ENCODE data around the gene ENOX1. TPM values are rescaled to one million over a fixed set of nuclear protein-coding genes. Genes with fewer than 3 reads are reported as not detected.

Gene ENOX1
- total RNA-seq, 1 experiment from 2014 or later, result 0.95 TPM

- H3K4me1 ChIP-seq (ENCODE audit: insufficient read depth, low read length), result peaks cover 26% of the 10 kb centered on the region
- ATAC-seq (no peak), DNase-seq (peak; percentile 62)
- peak overlapping the region; percentile 45; the same call in 1 of the 2 replicates for H3K4me2 ChIP-seq (ENCODE audit: low read length)
- POLR2A ChIA-PET (ENCODE audit: unreplicated experiment), result interaction anchor here (0.8 kb wide), 1 partner anchor 306 kb away, joined by 9 read pairs; no protein-coding TSS in a partner anchor
- H3K4me3 ChIP-seq (ENCODE audit: low read length), result peak overlapping the region; percentile 18; the same call in 1 of the 2 replicates
- TF ChIP-seq CTCF (conservative IDR thresholded peaks at IDR 0.05; ENCODE audit: low read depth, low read length) (no peak), EZH2 (IDR thresholded peaks at IDR 0.05; ENCODE audit: low read length, unreplicated experiment) (no peak), EZH2phosphoT487 (IDR thresholded peaks at IDR 0.05; ENCODE audit: borderline replicate concordance, low read length) (no peak)
- H2AFZ ChIP-seq (ENCODE audit: low read length), result peak overlapping the region; percentile 38; the same call in 1 of the 2 replicates
- H4K20me1 ChIP-seq (ENCODE audit: low read length), result no peaks in the 10 kb centered on the region
- no peak overlapping the region for H3K9ac ChIP-seq (ENCODE audit: low read length)
- no peaks in the 10 kb centered on the region for H3K9me3 ChIP-seq (ENCODE audit: low read length)
- no TSS peak for BruUV-seq (replicated peaks)
- H3K27ac ChIP-seq (ENCODE audit: low read length), result 0 out of 2 replicates have a peak overlapping the region, but pooled peaks have one; percentile 8
- H3K79me2 ChIP-seq (ENCODE audit: low read length), result no peaks in the 10 kb centered on the region
- intact Hi-C loops (cut with micrococcal nuclease), result loop anchor here (10.0 kb wide), 1 partner anchor 488 kb away; no protein-coding TSS in a partner anchor
- H3K27me3 ChIP-seq (ENCODE audit: low read length), result no peaks in the 10 kb centered on the region
- no peaks in the 10 kb centered on the region for H3F3A ChIP-seq (ENCODE audit: low read length, unreplicated experiment)
- CTCF ChIA-PET, result no interaction called here
- H3K36me3 ChIP-seq (ENCODE audit: low read depth, low read length), result no peaks in the 10 kb centered on the region
- H3K9me2 ChIP-seq (replicated peaks; ENCODE audit: low read length), result no peaks in the 10 kb centered on the region
These were observed 214.0 kb downstream of the ENOX1 start for GRCh38 chr13:43572656-43573360.

DNA sequence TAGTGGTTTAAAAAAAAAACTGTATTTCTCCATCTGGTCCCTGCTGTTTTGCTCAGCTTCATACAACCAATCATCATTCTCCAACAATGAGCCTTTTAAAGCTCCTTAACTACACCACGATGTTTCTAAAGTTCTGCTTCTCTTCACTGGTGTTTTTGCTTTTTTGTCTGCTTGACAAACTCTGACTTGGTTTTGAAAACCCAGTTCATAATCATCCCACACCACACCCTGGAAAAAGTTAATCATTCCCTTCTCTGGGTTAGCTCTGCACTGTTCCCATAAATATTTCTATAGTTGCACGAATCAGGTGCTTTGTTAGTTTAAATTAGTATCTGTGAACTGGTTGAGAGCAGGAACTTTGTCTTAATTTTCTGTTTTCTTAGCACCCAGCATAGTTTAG, 217.1 kb downstream of the ENOX1 start:
- Histone ChIP-seq H3K27ac (ENCODE audit: low read length) (no peak overlapping the region), H3K4me1 (ENCODE audit: insufficient read depth, low read length) (peaks cover 37% of the 10 kb centered on the region), H3K79me2 (ENCODE audit: low read length) (no peaks in the 10 kb centered on the region), H3F3A (ENCODE audit: low read length, unreplicated experiment) (no peaks in the 10 kb centered on the region), H2AFZ (ENCODE audit: low read length) (no peak overlapping the region), H3K9me3 (ENCODE audit: low read length) (no peaks in the 10 kb centered on the region), H4K20me1 (ENCODE audit: low read length) (no peaks in the 10 kb centered on the region), H3K27me3 (ENCODE audit: low read length) (no peaks in the 10 kb centered on the region), H3K4me2 (ENCODE audit: low read length) (no peak overlapping the region), H3K4me3 (ENCODE audit: low read length) (no peak overlapping the region), H3K36me3 (ENCODE audit: low read depth, low read length) (no peaks in the 10 kb centered on the region), H3K9me2 (replicated peaks; ENCODE audit: low read length) (no peaks in the 10 kb centered on the region), H3K9ac (ENCODE audit: low read length) (no peak overlapping the region)
- ChIA-PET CTCF (no interaction called here), POLR2A (ENCODE audit: unreplicated experiment) (no interaction called here)
- no TSS peak for BruUV-seq (replicated peaks)
- intact Hi-C loops (cut with micrococcal nuclease), result loop anchor here (10.0 kb wide), 1 partner anchor 485 kb away; no protein-coding TSS in a partner anchor
- TF ChIP-seq EZH2phosphoT487 (IDR thresholded peaks at IDR 0.05; ENCODE audit: borderline replicate concordance, low read length), result no peak
- no peak for TF ChIP-seq EZH2 (IDR thresholded peaks at IDR 0.05; ENCODE audit: low read length, unreplicated experiment)
- no peak for TF ChIP-seq CTCF (conservative IDR thresholded peaks at IDR 0.05; ENCODE audit: low read depth, low read length)
- DNase-seq (no peak), ATAC-seq (no peak)

GRCh38 chr13:43567608-43568007, 219.2 kb downstream of the ENOX1 start:
- POLR2A ChIA-PET (ENCODE audit: unreplicated experiment), result no interaction called here

More at GRCh38 chr13:43567608-43568007, 219.2 kb downstream of the ENOX1 start:
- no peaks in the 10 kb centered on the region for H4K20me1 ChIP-seq (ENCODE audit: low read length)
- peak; percentile 64 for DNase-seq
- H3K4me3 ChIP-seq (ENCODE audit: low read length), result no peak overlapping the region
- H3K79me2 ChIP-seq (ENCODE audit: low read length), result no peaks in the 10 kb centered on the region
- no peak overlapping the region for H2AFZ ChIP-seq (ENCODE audit: low read length)
- H3K4me2 ChIP-seq (ENCODE audit: low read length), result peak overlapping the region; percentile 9
- ATAC-seq, result peak; percentile 93
- no peaks in the 10 kb centered on the region for H3K9me3 ChIP-seq (ENCODE audit: low read length)
- no peak overlapping the region for H3K9ac ChIP-seq (ENCODE audit: low read length)
- peaks cover 24% of the 10 kb centered on the region for H3K4me1 ChIP-seq (ENCODE audit: insufficient read depth, low read length)
- no peak for TF ChIP-seq EZH2phosphoT487 (IDR thresholded peaks at IDR 0.05; ENCODE audit: borderline replicate concordance, low read length)
- no peak for TF ChIP-seq CTCF (conservative IDR thresholded peaks at IDR 0.05; ENCODE audit: low read depth, low read length)
- no peak for TF ChIP-seq EZH2 (IDR thresholded peaks at IDR 0.05; ENCODE audit: low read length, unreplicated experiment)
- no peaks in the 10 kb centered on the region for H3F3A ChIP-seq (ENCODE audit: low read length, unreplicated experiment)
- H3K27ac ChIP-seq (ENCODE audit: low read length), result peak overlapping the region; percentile 54
- intact Hi-C loops (cut with micrococcal nuclease), result no loop called here
- H3K36me3 ChIP-seq (ENCODE audit: low read depth, low read length), result no peaks in the 10 kb centered on the region
- no peaks in the 10 kb centered on the region for H3K9me2 ChIP-seq (replicated peaks; ENCODE audit: low read length)
- CTCF ChIA-PET, result no interaction called here
- H3K27me3 ChIP-seq (ENCODE audit: low read length), result no peaks in the 10 kb centered on the region
- no TSS peak for BruUV-seq (replicated peaks)
